Stimulated activated CD8-positive, alpha-beta memory T cell treated with anti-CD3 and anti-CD28 coated beads, Interleukin-15, amount 100 ng/mL, for 4 hours (primary cell): Measurements from ENCODE around the gene MPPED2.

Experiments used
- DNase-seq, 2 donors: peaks; one replicate each; pipeline ENCODE4 v3.0.0-alpha.2; 2020; ENCODE audit warnings: low read depth in 2 of 2

The MPPED2 gene

GRCh38 chr11:30453705-30454104 is 132.4 kb downstream of the MPPED2 start:
- no peak for DNase-seq

GRCh38 chr11:30452842-30453241 is 133.3 kb downstream of the MPPED2 start:
- DNase-seq, result no peak

- DNase-seq, result no peak
Observed at GRCh38 chr11:30452114-30452513, 134.0 kb downstream of the MPPED2 start.

- DNase-seq, result no peak
Observed at GRCh38 chr11:30451626-30452025, 134.5 kb downstream of the MPPED2 start.

- no peak for DNase-seq
Observed at GRCh38 chr11:30451167-30451566, 135.0 kb downstream of the MPPED2 start.

GRCh38 chr11:30447058-30447640 is 139.0 kb downstream of the MPPED2 start:
- DNase-seq, result no peak

GRCh38 chr11:30446520-30446919 is 139.6 kb downstream of the MPPED2 start:
- DNase-seq, result no peak

GRCh38 chr11:30445056-30445455 is 141.1 kb downstream of the MPPED2 start:
- DNase-seq, result no peak

- no peak for DNase-seq
Observed at GRCh38 chr11:30440510-30440909, 145.6 kb downstream of the MPPED2 start.

- no peak for DNase-seq
Observed at GRCh38 chr11:30436801-30437200, 149.4 kb downstream of the MPPED2 start.

GRCh38 chr11:30435488-30435887 is 150.7 kb downstream of the MPPED2 start:
- DNase-seq, result no peak

GRCh38 chr11:30434901-30435300 is 151.3 kb downstream of the MPPED2 start:
- DNase-seq, result no peak

- no peak for DNase-seq
Observed at GRCh38 chr11:30433831-30434230, 152.3 kb downstream of the MPPED2 start.

- no peak for DNase-seq
Observed at GRCh38 chr11:30432716-30433115, 153.4 kb downstream of the MPPED2 start.

- DNase-seq, result no peak
Observed at GRCh38 chr11:30432178-30432577, 154.0 kb downstream of the MPPED2 start.

- DNase-seq, result no peak
Observed at GRCh38 chr11:30431127-30431814, 154.9 kb downstream of the MPPED2 start.

GRCh38 chr11:30429550-30429949 is 156.6 kb downstream of the MPPED2 start:
- DNase-seq, result no peak

- no peak for DNase-seq
Observed at GRCh38 chr11:30426781-30427180, 159.4 kb downstream of the MPPED2 start.

- DNase-seq, result no peak
Observed at GRCh38 chr11:30424844-30425243, 161.3 kb downstream of the MPPED2 start.

GRCh38 chr11:30424321-30424720 is 161.8 kb downstream of the MPPED2 start:
- DNase-seq, result no peak

GRCh38 chr11:30423886-30424285 is 162.3 kb downstream of the MPPED2 start:
- DNase-seq, result no peak

GRCh38 chr11:30423279-30423648 is 162.9 kb downstream of the MPPED2 start:
- DNase-seq, result no peak

GRCh38 chr11:30422447-30423278 is 163.5 kb downstream of the MPPED2 start:
- no peak for DNase-seq
